ENCODE results near the gene PPIF. TPM values are rescaled to one million over a fixed set of nuclear protein-coding genes. Genes with fewer than 3 reads are reported as not detected.

Gene PPIF
- total RNA-seq, 1 experiment from 2014 or later: 133 TPM

- no peak for DNase-seq
- no peaks in the 10 kb centered on the region for H3K36me3 Mint-ChIP-seq (ENCODE audit: insufficient read depth, unreplicated experiment)
- no peak overlapping the region for H3K27ac Mint-ChIP-seq (ENCODE audit: unreplicated experiment)
- no TSS peak for BruUV-seq (replicated peaks)
- Histone ChIP-seq H3K4me1 (no peaks in the 10 kb centered on the region), H3K9me3 (no peaks in the 10 kb centered on the region), H3K36me3 (ENCODE audit: control insufficient read depth, insufficient read depth, low read length) (no peaks in the 10 kb centered on the region), H3K4me3 (ENCODE audit: low read depth, low read length) (no peak overlapping the region), H3K27me3 (replicated peaks; ENCODE audit: control insufficient read depth, insufficient read depth, low read length) (no peaks in the 10 kb centered on the region)
- H3K9me3 Mint-ChIP-seq (ENCODE audit: unreplicated experiment): no peaks in the 10 kb centered on the region
- H3K27me3 Mint-ChIP-seq (ENCODE audit: insufficient read depth, unreplicated experiment): no peaks in the 10 kb centered on the region
- no peak overlapping the region for H3K4me3 Mint-ChIP-seq (ENCODE audit: unreplicated experiment)
- no peak for TF ChIP-seq CTCF (IDR thresholded peaks at IDR 0.05; ENCODE audit: insufficient read depth in 1 of 2, low read depth in 1 of 2, low read length in 1 of 2, severe bottlenecking in 1 of 2, unreplicated experiment in 1 of 2)
- peaks cover 18% of the 10 kb centered on the region for H3K4me1 Mint-ChIP-seq (ENCODE audit: low read depth, unreplicated experiment)
- CTCF ChIA-PET: no interaction called here
- intact Hi-C loops (cut with micrococcal nuclease; ENCODE audit: unreplicated experiment): no loop called here
- POLR2A ChIA-PET: no interaction called here
Measured at GRCh38 chr10:79402625-79402946, 55.3 kb downstream of the PPIF start.

GRCh38 chr10:79402951-79403350, 55.7 kb downstream of the PPIF start:
- H3K9me3 ChIP-seq: no peaks in the 10 kb centered on the region
- H3K9me3 Mint-ChIP-seq (ENCODE audit: unreplicated experiment): no peaks in the 10 kb centered on the region
- intact Hi-C loops (cut with micrococcal nuclease; ENCODE audit: unreplicated experiment): no loop called here
- no TSS peak for BruUV-seq (replicated peaks)
- CTCF ChIA-PET: no interaction called here
- H3K27me3 ChIP-seq (replicated peaks; ENCODE audit: control insufficient read depth, insufficient read depth, low read length): no peaks in the 10 kb centered on the region
- TF ChIP-seq CTCF (IDR thresholded peaks at IDR 0.05; ENCODE audit: insufficient read depth in 1 of 2, low read depth in 1 of 2, low read length in 1 of 2, severe bottlenecking in 1 of 2, unreplicated experiment in 1 of 2): no peak
- H3K27me3 Mint-ChIP-seq (ENCODE audit: insufficient read depth, unreplicated experiment): no peaks in the 10 kb centered on the region
- no peak for DNase-seq
- no peaks in the 10 kb centered on the region for H3K36me3 Mint-ChIP-seq (ENCODE audit: insufficient read depth, unreplicated experiment)
- no peak overlapping the region for H3K4me3 Mint-ChIP-seq (ENCODE audit: unreplicated experiment)
- H3K4me1 ChIP-seq: no peaks in the 10 kb centered on the region
- no peak overlapping the region for H3K4me3 ChIP-seq (ENCODE audit: low read depth, low read length)
- no peaks in the 10 kb centered on the region for H3K36me3 ChIP-seq (ENCODE audit: control insufficient read depth, insufficient read depth, low read length)
- POLR2A ChIA-PET: no interaction called here
- H3K4me1 Mint-ChIP-seq (ENCODE audit: low read depth, unreplicated experiment): peaks cover 14% of the 10 kb centered on the region
- no peak overlapping the region for H3K27ac Mint-ChIP-seq (ENCODE audit: unreplicated experiment)

GRCh38 chr10:79403441-79404230, 56.4 kb downstream of the PPIF start:
- DNase-seq: no peak
- Mint-ChIP-seq H3K36me3 (ENCODE audit: insufficient read depth, unreplicated experiment) (no peaks in the 10 kb centered on the region), H3K4me1 (ENCODE audit: low read depth, unreplicated experiment) (peaks cover 14% of the 10 kb centered on the region), H3K27me3 (ENCODE audit: insufficient read depth, unreplicated experiment) (no peaks in the 10 kb centered on the region), H3K4me3 (ENCODE audit: unreplicated experiment) (no peak overlapping the region), H3K27ac (ENCODE audit: unreplicated experiment) (no peak overlapping the region), H3K9me3 (ENCODE audit: unreplicated experiment) (no peaks in the 10 kb centered on the region)
- H3K4me1 ChIP-seq: no peaks in the 10 kb centered on the region
- H3K36me3 ChIP-seq (ENCODE audit: control insufficient read depth, insufficient read depth, low read length): no peaks in the 10 kb centered on the region
- no peak for TF ChIP-seq CTCF (IDR thresholded peaks at IDR 0.05; ENCODE audit: insufficient read depth in 1 of 2, low read depth in 1 of 2, low read length in 1 of 2, severe bottlenecking in 1 of 2, unreplicated experiment in 1 of 2)
- H3K27me3 ChIP-seq (replicated peaks; ENCODE audit: control insufficient read depth, insufficient read depth, low read length): no peaks in the 10 kb centered on the region
- no TSS peak for BruUV-seq (replicated peaks)
- intact Hi-C loops (cut with micrococcal nuclease; ENCODE audit: unreplicated experiment): no loop called here
- no peaks in the 10 kb centered on the region for H3K9me3 ChIP-seq
- ChIA-PET CTCF (interaction anchor here (0.7 to 1.2 kb wide), 2 partner anchors 57 to 64 kb away, joined by 7 to 8 read pairs; no protein-coding TSS in a partner anchor), POLR2A (no interaction called here)
- no peak overlapping the region for H3K4me3 ChIP-seq (ENCODE audit: low read depth, low read length)
